Measurements from ENCODE around the gene NYNRIN.

DNA sequence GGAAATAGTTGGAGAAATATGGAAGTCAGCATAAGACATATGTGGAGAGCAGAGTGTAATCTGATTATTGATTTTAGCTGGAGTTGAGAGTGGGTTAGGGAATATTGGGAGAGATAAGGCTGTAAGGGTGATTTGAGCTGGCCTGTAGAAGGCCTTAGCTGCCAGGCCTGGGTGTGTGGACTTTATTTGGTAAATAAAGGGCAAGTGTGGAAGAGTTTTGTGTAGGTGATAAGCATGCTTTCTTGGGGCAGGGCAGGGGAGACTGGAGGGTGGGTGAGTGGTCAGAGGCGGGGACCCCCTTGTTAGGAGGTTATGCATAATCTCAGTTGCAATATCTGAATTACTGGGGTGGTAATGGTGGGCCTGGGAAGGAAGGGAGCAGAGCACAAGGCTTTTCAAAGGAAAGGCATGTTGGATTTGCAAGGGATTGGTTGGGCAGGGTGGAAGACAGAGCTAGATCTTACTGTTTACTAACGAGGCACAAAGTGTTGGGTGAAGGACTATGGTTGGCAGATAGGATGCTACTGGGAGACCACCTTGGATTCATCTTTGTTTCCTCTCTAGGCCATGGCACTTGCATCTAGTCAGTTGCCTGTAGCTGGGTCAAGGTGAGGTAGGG is 36.5 kb downstream of the NYNRIN start:
- no peak for TF ChIP-seq POLR2AphosphoS5 (IDR thresholded peaks at IDR 0.05; ENCODE audit: insufficient read depth, low read depth, low read length)
- TF ChIP-seq CTCF (IDR thresholded peaks at IDR 0.05; ENCODE audit: extremely low read depth in 1 of 2, insufficient read depth in 1 of 2, low read depth in 1 of 2, low read length in 2 of 2) = no peak
- no peak for TF ChIP-seq EZH2 (IDR thresholded peaks at IDR 0.05; ENCODE audit: borderline replicate concordance, low read depth, low read length, severe bottlenecking)
- TF ChIP-seq, protein P1, sequence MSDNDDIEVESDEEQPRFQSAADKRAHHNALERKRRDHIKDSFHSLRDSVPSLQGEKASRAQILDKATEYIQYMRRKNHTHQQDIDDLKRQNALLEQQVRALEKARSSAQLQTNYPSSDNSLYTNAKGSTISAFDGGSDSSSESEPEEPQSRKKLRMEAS (IDR thresholded peaks at IDR 0.05; ENCODE audit: insufficient read depth, insufficient read length) = no peak
- TF ChIP-seq POLR2A (IDR thresholded peaks at IDR 0.05; ENCODE audit: low read depth, low read length) = no peak
- no peak for TF ChIP-seq JUN (IDR thresholded peaks at IDR 0.05; ENCODE audit: borderline replicate concordance, insufficient read depth, insufficient read length, low read depth)
- no peak for TF ChIP-seq MYC (IDR thresholded peaks at IDR 0.05; ENCODE audit: low read depth, low read length)
- no peak for TF ChIP-seq FOS (IDR thresholded peaks at IDR 0.05; ENCODE audit: borderline replicate concordance, insufficient read depth, low read length)

Measured in endothelial cell of umbilical vein (primary cell).